Lower leg skin (tissue), 4 donors: ENCODE measurements around the gene B3GNT8. TPM values are rescaled to one million over a fixed set of nuclear protein-coding genes. Genes with fewer than 3 reads are reported as not detected.
A peak's percentile ranks its signal among the peaks of the same experiment; 100 is the strongest.

Experiments used
- DNase-seq, 2 donors: peaks; one replicate each; pipeline ENCODE4 v3.0.0-alpha.2; 2019; ENCODE audit warnings: low spot score in 2 of 2
- H3K4me3 ChIP-seq: fragments of 200-600 bp; sonication (generic); 2 replicates; pipeline ENCODE4 v1.5.1; 2017; ENCODE audit warnings: mild to moderate bottlenecking, low read depth; ENCODE audit not compliant: poor library complexity, severe bottlenecking
- POLR2A ChIP-seq, 2 donors: fragments of 450-650 bp; IDR thresholded peaks; one replicate each; pipeline ENCODE4 v1.6.1; 2016 to 2017; ENCODE audit warnings: antibody characterized with exemption in 2 of 2, mild to moderate bottlenecking in 1 of 2, moderate library complexity in 1 of 2
- WGBS, 2 donors: methylation state at CpG; one replicate each; pipeline ENCODE4 v1.1.5; 2018; 5-methylcytosine and 5-hydroxymethylcytosine counted together
- intact Hi-C: fragments of 100-400 bp; cut with DNase I; formaldehyde crosslinking; loops from one replicate; pipeline ENCODE4 v1.15.0; 2023; ENCODE audit warnings: low total_unique reads
- total RNA-seq, 4 donors: library from RNA; depleted of rRNA; stranded (reverse); fragments of >200 nt; gene quantifications; one replicate each; pipeline ENCODE4 v1.1.0, GENCODE V29; 2016
- TF ChIP-seq, protein P1 (sequence below), 3 donors: fragments of 450-650 bp; IDR thresholded peaks; one replicate each; pipeline ENCODE4 v1.5.1; 2016; ENCODE audit warnings: antibody characterized with exemption in 3 of 3, mild to moderate bottlenecking in 3 of 3, moderate library complexity in 2 of 3

B3GNT8 gene
- total RNA-seq, 4 donors from 2014 or later, result 9.2 to 33.3 (median 16.7) TPM

DNA sequence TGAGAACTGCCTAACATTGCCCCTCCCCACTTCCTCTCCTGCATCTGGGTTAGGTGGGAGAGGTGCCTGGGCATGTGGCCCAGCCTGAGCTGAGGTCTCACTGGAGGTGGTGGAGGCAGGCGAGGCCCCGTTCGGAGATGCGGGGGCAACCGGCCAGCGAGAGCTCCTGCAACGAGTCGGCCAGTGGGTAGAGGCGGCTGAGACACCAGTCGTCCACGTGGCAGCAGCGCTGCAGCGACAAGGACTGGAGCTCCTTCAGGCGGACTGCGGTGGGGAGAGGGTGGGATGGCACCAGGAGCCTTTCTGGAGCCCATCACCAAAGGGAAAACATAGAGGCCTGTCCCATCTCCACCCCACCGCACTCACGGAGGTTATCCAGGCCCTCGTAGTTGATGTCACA lies 6.0 kb upstream of the B3GNT8 start:
- no peak for TF ChIP-seq POLR2A (IDR thresholded peaks at IDR 0.05)
- TF ChIP-seq, protein P1, sequence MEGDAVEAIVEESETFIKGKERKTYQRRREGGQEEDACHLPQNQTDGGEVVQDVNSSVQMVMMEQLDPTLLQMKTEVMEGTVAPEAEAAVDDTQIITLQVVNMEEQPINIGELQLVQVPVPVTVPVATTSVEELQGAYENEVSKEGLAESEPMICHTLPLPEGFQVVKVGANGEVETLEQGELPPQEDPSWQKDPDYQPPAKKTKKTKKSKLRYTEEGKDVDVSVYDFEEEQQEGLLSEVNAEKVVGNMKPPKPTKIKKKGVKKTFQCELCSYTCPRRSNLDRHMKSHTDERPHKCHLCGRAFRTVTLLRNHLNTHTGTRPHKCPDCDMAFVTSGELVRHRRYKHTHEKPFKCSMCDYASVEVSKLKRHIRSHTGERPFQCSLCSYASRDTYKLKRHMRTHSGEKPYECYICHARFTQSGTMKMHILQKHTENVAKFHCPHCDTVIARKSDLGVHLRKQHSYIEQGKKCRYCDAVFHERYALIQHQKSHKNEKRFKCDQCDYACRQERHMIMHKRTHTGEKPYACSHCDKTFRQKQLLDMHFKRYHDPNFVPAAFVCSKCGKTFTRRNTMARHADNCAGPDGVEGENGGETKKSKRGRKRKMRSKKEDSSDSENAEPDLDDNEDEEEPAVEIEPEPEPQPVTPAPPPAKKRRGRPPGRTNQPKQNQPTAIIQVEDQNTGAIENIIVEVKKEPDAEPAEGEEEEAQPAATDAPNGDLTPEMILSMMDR (IDR thresholded peaks at IDR 0.05), result no peak
- DNase-seq, result no peak
- intact Hi-C loops, result no loop called here
- no peak overlapping the region for H3K4me3 ChIP-seq
- 89 to 92% methylated on average over 18 of the region's 18 CpGs for WGBS, 2 donors

DNA sequence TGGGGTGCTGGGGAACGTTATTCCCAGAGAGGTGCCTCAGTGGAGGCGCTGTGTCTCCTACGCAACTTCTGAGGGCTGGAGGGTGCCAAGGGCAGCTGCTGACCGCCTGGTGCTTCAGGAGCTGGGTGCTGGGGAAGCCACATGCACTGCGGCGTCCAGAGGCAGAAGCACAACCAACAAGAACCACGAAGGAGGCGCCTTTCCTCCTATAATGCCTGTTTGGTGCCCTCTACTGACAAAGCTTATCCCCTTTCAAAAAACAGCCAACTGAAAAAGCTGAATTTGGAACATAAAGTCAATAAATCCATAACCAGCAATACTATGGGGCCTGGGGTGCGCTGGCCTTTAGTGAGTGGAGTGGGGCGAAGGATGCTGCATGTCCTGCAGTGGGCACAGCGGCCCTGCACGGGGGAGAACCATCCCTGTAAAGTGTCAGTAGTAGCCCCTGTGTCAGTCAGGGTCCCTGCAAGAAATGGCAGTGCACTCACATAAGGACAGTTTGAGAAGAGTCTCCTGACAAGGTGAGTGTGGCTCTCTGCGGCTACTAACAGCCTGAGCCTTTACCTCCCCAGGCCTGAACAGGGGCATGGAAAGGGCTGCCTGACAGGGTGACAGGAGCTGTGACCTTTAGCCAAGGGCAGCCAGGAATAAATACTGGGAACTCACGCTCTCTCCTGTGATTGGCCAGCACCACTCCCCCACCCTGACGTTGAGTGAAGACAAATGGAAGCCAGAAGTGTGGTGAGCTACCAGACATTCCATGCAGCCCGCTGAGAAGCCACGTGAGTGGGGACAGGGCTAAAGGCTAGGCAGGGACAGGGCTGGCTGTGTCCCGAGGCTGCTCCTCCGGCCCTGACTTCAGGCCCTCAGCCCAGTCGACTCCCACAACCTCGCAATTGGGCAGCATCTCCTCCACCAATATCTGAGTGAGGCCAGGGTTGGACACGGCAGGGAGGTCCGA lies 4.5 kb upstream of the B3GNT8 start:
- intact Hi-C loops, result no loop called here
- no peak overlapping the region for H3K4me3 ChIP-seq
- TF ChIP-seq, protein P1 (IDR thresholded peaks at IDR 0.05), result no peak
- no peak for TF ChIP-seq POLR2A (IDR thresholded peaks at IDR 0.05)
- DNase-seq, result no peak
- WGBS, 2 donors, result 72 to 76% methylated on average over 23 of the region's 23 CpGs

DNA sequence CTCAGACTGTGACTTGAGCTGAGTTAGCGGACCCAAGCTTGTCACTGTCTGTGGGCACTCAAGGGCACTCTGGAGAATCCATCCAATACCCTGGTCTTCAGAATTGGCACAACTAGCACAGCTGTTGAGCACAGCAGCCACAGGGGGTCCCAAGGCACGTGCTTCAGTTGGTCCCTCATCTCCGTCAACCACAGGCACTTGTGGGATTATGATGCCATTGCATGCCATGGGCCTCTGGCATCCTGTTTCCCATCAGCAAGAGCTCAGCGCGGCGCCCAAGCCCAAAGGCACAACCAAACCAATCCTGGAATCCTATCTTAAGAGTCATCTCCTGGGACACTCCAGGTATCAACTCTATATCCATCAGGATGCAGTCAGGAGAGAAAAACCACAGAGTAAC lies 3.7 kb upstream of the B3GNT8 start:
- WGBS, 2 donors, result 81 to 98% methylated on average over 6 of the region's 6 CpGs

DNA sequence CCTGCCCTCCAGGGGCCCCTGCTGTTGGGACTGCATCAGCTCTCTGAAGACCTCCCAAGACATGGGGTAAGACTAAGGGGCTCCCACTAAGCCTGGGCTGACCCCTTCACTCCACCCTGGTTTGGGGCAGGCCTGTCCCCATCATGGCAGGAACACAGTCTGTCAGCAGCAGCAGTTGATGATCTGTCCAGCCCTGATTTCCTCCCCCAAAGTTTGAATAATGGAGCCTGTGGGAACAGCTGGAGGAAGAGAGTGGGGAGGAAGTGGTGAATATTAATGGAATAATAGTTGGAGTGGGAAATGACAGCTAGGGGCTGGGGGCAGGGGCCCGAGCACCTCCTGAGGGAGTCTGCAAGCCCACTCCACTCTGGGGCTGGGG lies 1.3 kb upstream of the B3GNT8 start:
- intact Hi-C loops, result no loop called here
- no peak for DNase-seq
- H3K4me3 ChIP-seq, result no peak overlapping the region
- TF ChIP-seq, protein P1 (IDR thresholded peaks at IDR 0.05), result no peak
- TF ChIP-seq POLR2A (IDR thresholded peaks at IDR 0.05), result no peak
- WGBS, 2 donors, result 54 to 77% methylated on average over 1 of the region's 1 CpG

More for the DNA sequence above, 3.7 kb upstream of the B3GNT8 start:
- no peak for TF ChIP-seq POLR2A (IDR thresholded peaks at IDR 0.05)
- TF ChIP-seq, protein P1 (IDR thresholded peaks at IDR 0.05), result no peak
- intact Hi-C loops, result no loop called here
- no peak overlapping the region for H3K4me3 ChIP-seq
- DNase-seq, result no peak

DNA sequence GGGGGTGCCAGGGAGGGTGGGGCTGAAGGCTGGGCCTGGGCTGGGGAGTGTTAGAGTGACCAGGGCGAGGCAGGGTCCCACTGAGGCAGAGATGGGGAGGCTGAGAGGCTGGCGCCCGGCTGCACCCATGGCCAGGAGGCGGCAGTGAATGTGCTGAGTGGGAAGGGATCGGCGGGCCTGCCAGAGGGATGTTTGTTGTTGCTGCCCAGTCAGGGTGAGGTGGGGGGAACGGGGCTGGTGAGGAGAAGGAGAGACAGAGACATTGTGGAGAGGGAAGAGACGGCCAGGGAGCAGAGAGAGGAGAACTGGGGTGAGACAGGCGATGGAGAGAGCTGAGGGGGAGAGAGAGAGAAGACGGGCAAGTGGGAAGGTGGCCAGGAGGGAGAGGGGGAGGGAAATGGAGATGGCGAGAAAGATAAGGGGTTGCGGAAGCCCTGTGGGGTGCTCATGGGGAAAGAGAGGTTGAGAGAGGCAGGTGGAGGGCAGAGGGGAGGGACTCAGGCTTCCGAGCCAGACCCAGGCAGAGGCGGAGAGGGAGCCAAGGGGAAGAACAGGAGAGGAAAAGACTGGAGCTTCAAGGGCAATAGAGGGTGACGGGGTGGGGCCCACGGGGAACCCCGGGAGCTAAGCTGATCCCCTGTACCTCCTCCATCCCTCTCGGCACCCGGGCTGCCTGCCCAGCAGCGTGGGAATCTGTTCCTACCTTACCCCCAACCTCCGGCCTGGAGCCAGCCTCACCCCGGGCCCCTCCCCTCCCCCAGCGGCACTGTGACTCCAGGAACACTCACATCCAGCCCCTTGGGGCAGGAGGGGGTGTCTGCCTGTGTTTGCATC lies 690 bp upstream of the B3GNT8 start:
- TF ChIP-seq, protein P1 (IDR thresholded peaks at IDR 0.05), result no peak
- TF ChIP-seq POLR2A (IDR thresholded peaks at IDR 0.05), result no peak
- intact Hi-C loops, result no loop called here
- no peak overlapping the region for H3K4me3 ChIP-seq
- WGBS, 2 donors, result 8 to 9% methylated on average over 23 of the region's 23 CpGs
- peak in 1 of 2 donors; percentile 89 for DNase-seq
